Activated T-cell treated with anti-CD3 and anti-CD28 coated beads, Interleukin-2, amount 50 U/mL, for 72 hours (primary cell): ENCODE data around the gene GRAMD1B. TPM values are rescaled to one million over a fixed set of nuclear protein-coding genes. Genes with fewer than 3 reads are reported as not detected.

Experiments used
- ATAC-seq, 2 donors: fragments of 150-1000 bp; cut with Tn5 transposase; replicated peaks in 1 of 2; 2 replicates each; pipeline ENCODE4 v1.10.0; 2021; ENCODE audit warnings: moderate library complexity in 2 of 2, mild to moderate bottlenecking in 1 of 2
- DNase-seq, 2 donors: peaks; one replicate each; pipeline ENCODE4 v3.0.0; 2021 to 2022; ENCODE audit warnings: mixed read lengths in 1 of 2
- H3K27ac Mint-ChIP-seq: one replicate; pipeline ENCODE4 v1.8.0; 2022; ENCODE audit warnings: mild to moderate bottlenecking, moderate library complexity, mixed read lengths
- H3K27me3 Mint-ChIP-seq: one replicate; pipeline ENCODE4 v1.8.0; 2022; ENCODE audit warnings: low read depth, mixed read lengths
- H3K36me3 Mint-ChIP-seq, 2 donors: one replicate each; pipeline ENCODE4 v1.8.0; 2022; ENCODE audit warnings: mixed read lengths in 2 of 2, mild to moderate bottlenecking in 1 of 2; ENCODE audit not compliant: insufficient read depth in 2 of 2
- H3K4me1 Mint-ChIP-seq: one replicate; pipeline ENCODE4 v1.8.0; 2022; ENCODE audit warnings: low read depth, mixed read lengths
- H3K4me3 Mint-ChIP-seq, 2 donors: one replicate each; pipeline ENCODE4 v1.8.0; 2022; ENCODE audit warnings: mild to moderate bottlenecking in 2 of 2, mixed read lengths in 2 of 2, moderate library complexity in 2 of 2
- H3K9me3 Mint-ChIP-seq, 2 donors: one replicate each; pipeline ENCODE4 v1.8.0; 2022; ENCODE audit warnings: mixed read lengths in 2 of 2
- total RNA-seq, 2 donors: library from RNA; stranded (reverse); gene quantifications; one replicate each; pipeline ENCODE4 v1.2.3, GENCODE V29; 2022

The GRAMD1B gene
- total RNA-seq, 2 donors from 2014 or later, result 64.0 to 107 TPM

DNA sequence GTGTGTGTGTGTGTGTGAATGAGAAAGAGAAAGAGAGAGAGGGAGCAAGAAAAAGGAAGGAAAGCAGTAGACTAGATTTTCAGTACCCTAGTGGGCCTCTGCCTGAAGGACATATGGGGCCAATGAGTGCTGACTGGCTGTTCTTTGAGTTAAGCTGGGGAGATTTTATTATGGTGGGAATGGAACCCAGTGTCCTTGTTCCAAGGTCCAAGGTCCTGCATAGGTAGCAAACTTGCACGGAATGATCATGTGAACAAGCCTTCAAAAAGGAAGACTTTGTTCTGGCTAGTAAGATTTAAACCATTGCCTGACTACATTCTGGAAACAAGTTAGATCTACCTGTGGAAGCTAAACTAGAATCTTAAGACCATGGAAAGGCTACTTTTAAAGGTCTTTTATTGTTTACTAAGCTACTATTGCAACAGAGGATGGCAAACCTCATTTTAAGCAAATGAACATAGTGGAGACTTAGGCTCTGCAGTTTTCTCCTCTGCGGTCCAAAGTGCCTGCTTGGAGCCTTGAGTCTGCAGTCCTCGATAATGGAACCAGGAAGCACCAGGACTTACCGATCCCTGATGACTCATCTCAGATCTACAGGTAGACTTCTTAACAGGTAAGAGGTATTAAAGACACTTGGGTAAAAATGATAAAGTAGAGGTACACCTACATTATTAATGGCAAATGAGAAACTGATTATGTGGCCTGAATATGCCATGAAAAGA, 10.2 kb upstream of the GRAMD1B start:
- peaks cover 3% of the 10 kb centered on the region for H3K4me1 Mint-ChIP-seq
- DNase-seq, result no peak
- no peak overlapping the region for H3K4me3 Mint-ChIP-seq
- H3K27ac Mint-ChIP-seq, result no peak overlapping the region
- no peak for ATAC-seq
- H3K36me3 Mint-ChIP-seq, result peaks cover 0 to 2% of the 10 kb centered on the region in 2 donors
- H3K9me3 Mint-ChIP-seq, result no peaks in the 10 kb centered on the region
- peaks cover 35% of the 10 kb centered on the region for H3K27me3 Mint-ChIP-seq

- Mint-ChIP-seq H3K27me3 (peaks cover 36% of the 10 kb centered on the region), H3K4me3 (no peak overlapping the region), H3K4me1 (peaks cover 11% of the 10 kb centered on the region), H3K27ac (no peak overlapping the region), H3K36me3 (peaks cover 0 to 2% of the 10 kb centered on the region in 2 donors), H3K9me3 (no peaks in the 10 kb centered on the region)
- DNase-seq (no peak), ATAC-seq (no peak)
Observed at GRCh38 chr11:123421589-123421988, 8.5 kb upstream of the GRAMD1B start.

GRCh38 chr11:123425367-123425766, 4.7 kb upstream of the GRAMD1B start:
- peaks cover 37% of the 10 kb centered on the region for H3K27me3 Mint-ChIP-seq
- H3K4me1 Mint-ChIP-seq, result peaks cover 30% of the 10 kb centered on the region
- no peak overlapping the region for H3K4me3 Mint-ChIP-seq
- peaks cover 2 to 6% of the 10 kb centered on the region in 2 donors for H3K36me3 Mint-ChIP-seq
- H3K27ac Mint-ChIP-seq, result no peak overlapping the region
- H3K9me3 Mint-ChIP-seq, result no peaks in the 10 kb centered on the region
- ATAC-seq (no peak), DNase-seq (no peak)

DNA sequence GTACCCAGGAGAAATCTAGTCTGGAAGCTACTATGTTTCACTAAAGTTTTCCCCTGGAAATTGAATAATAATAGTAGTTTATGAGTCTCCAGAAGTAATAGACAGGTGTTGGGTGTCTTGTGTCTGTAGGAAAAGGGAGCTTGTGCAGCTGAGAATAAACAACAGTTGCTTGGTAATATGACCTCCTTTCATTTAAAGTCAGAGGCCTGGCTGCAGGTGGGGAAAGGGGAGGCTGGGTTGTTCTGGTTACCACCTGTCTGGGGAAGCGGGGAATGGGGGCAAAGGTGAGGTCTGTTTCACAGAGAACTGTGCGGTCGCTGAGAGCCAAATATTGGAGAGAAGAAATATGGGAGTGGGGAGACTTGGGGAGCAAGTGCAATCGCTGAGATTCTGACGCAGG, 3.3 kb upstream of the GRAMD1B start:
- DNase-seq, result no peak
- Mint-ChIP-seq H3K4me1 (peaks cover 36% of the 10 kb centered on the region), H3K27ac (no peak overlapping the region), H3K4me3 (no peak overlapping the region), H3K36me3 (peaks cover 5 to 8% of the 10 kb centered on the region in 2 donors), H3K27me3 (peaks cover 37% of the 10 kb centered on the region), H3K9me3 (no peaks in the 10 kb centered on the region)
- ATAC-seq, result no peak

DNA sequence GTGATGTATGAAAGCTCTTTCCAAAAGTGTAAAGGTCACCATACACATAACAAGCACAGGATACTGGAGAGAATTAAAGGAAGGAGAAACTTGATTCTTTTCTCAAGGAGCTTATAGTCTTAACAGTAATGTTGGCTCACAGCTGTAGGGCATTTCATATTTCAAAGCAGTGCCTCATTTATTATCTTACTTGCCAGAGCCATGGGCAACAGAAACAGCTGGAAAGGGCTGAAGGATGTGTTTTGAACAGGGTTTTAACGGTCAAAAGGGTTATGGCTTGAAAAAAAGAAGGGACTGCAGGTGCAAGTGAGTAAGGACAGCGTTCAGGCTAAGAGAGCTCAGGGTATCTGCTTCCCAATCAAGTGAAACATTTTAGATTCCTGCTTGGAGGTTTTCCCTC, 2.7 kb upstream of the GRAMD1B start:
- peaks cover 42% of the 10 kb centered on the region for H3K4me1 Mint-ChIP-seq
- H3K4me3 Mint-ChIP-seq, result no peak overlapping the region

GRCh38 chr11:123428116-123428715, 1.9 kb upstream of the GRAMD1B start:
- H3K9me3 Mint-ChIP-seq, result no peaks in the 10 kb centered on the region
- peak overlapping the region; percentile 21 for H3K27ac Mint-ChIP-seq
- peaks cover 49% of the 10 kb centered on the region for H3K4me1 Mint-ChIP-seq
- H3K4me3 Mint-ChIP-seq, result no peak overlapping the region
- peaks cover 23% of the 10 kb centered on the region for H3K27me3 Mint-ChIP-seq
- ATAC-seq (no peak), DNase-seq (no peak)
- peaks cover 9 to 10% of the 10 kb centered on the region in 2 donors for H3K36me3 Mint-ChIP-seq

More for the DNA sequence above, 2.7 kb upstream of the GRAMD1B start:
- peaks cover 7 to 8% of the 10 kb centered on the region in 2 donors for H3K36me3 Mint-ChIP-seq
- H3K9me3 Mint-ChIP-seq, result no peaks in the 10 kb centered on the region
- ATAC-seq (no peak), DNase-seq (no peak)
- H3K27me3 Mint-ChIP-seq, result peaks cover 31% of the 10 kb centered on the region
- no peak overlapping the region for H3K27ac Mint-ChIP-seq

DNA sequence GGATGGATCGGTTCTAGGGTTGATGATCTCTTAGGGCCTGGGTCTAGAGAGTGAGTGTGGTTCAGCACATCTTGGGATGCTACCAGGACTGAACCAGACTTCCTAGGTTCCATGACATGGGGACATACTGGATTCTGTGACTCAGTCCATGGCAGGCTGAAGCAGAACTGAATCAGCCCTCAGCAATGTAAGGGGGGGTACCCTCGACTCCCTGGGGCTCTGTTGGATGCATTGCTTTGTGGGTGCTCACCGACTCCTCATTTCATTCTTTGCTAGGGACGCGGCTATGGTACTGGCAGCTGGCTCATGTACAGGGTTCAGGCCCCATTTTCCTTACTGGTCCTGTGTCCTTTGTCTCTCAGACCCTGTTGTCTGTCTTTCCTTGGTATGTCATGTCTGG, 733 bp upstream of the GRAMD1B start:
- Mint-ChIP-seq H3K27me3 (peaks cover 12% of the 10 kb centered on the region), H3K9me3 (no peaks in the 10 kb centered on the region), H3K27ac (no peak overlapping the region), H3K4me1 (peaks cover 55% of the 10 kb centered on the region), H3K36me3 (peaks cover 9 to 15% of the 10 kb centered on the region in 2 donors), H3K4me3 (peak overlapping the region; percentile 92 to 95)
- no peak for ATAC-seq
- no peak for DNase-seq

DNA sequence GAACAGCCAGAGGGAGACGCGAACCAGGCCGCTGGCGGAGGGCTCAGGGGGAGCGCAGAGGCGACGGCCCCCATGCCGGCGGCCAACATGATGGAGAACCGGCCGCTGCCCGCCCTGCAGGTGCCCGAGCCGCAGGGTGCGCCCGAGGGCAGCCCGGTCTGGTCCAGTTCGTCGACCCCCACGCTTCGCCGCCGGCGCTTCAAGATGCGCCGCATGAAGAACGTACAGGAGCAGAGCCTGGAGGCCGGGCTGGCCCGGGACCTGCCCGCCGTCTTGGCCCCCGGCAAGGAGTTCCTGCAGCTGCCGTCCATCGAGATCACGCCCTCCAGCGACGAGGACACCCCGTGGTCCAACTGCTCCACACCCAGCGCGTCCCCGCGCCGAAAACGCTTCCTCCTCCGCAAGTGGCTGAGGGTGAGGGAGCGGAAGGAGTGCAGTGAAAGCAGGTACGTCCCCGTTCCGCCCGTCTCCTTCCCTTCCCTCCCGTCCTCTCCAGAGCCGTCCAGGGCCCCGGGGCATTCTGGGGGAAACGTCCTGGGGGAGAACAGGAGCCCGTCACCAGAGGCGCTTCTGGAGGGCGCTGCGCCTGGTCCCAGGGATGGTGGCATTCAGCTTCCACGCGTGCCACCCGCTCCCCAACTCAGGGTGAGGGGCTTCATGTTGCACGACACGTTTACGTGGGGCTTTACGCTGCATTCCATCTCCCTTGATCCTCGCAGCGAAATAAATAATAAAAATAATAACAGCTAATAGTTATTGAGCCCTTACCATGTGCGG, 840 bp downstream of the GRAMD1B start:
- H3K27ac Mint-ChIP-seq, result peak overlapping the region; percentile 91
- H3K27me3 Mint-ChIP-seq, result peaks cover 7% of the 10 kb centered on the region
- H3K9me3 Mint-ChIP-seq, result no peaks in the 10 kb centered on the region
- H3K4me1 Mint-ChIP-seq, result peaks cover 60% of the 10 kb centered on the region
- DNase-seq (peak; percentile 79 to 81), ATAC-seq (peak; percentile 78)
- H3K4me3 Mint-ChIP-seq, result peak overlapping the region; percentile 92 to 95
- H3K36me3 Mint-ChIP-seq, result peaks cover 12 to 15% of the 10 kb centered on the region in 2 donors

DNA sequence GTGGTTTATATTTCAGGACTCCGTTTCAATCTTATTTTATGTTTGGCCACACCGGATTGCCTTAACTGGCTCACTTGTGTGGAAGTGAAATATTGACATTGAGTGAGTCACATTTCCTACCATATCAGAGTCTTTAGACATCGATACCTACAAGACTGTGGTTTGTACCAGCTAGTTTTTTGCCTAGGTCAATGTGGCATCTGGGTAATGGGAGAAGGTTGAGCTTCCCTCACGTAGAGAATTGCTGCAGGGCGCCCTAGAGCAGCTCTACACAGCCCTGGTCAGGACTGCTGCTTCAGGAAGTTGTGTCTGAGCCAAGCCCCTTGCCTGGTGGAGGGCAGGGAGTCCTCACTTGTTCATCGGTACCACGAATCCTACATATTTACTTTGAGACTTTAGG, 1.6 kb downstream of the GRAMD1B start:
- H3K9me3 Mint-ChIP-seq, result peaks cover 0 to 2% of the 10 kb centered on the region in 2 donors
- DNase-seq, result peak; percentile 16 to 28
- H3K4me1 Mint-ChIP-seq, result peaks cover 64% of the 10 kb centered on the region
- peaks cover 17 to 20% of the 10 kb centered on the region in 2 donors for H3K36me3 Mint-ChIP-seq
- peaks cover 6% of the 10 kb centered on the region for H3K27me3 Mint-ChIP-seq
- peak; percentile 46 to 55 for ATAC-seq
- H3K4me3 Mint-ChIP-seq, result peak overlapping the region; percentile 92 to 95
- H3K27ac Mint-ChIP-seq, result peak overlapping the region; percentile 91

- peaks cover 0 to 2% of the 10 kb centered on the region in 2 donors for H3K9me3 Mint-ChIP-seq
- H3K4me3 Mint-ChIP-seq, result peak overlapping the region in 1 of 2 donors; percentile 9
- peaks cover 78% of the 10 kb centered on the region for H3K4me1 Mint-ChIP-seq
- peak; percentile 34 to 37 for DNase-seq
- ATAC-seq, result no peak
- peaks cover 24 to 30% of the 10 kb centered on the region in 2 donors for H3K36me3 Mint-ChIP-seq
- H3K27ac Mint-ChIP-seq, result no peak overlapping the region
- H3K27me3 Mint-ChIP-seq, result no peaks in the 10 kb centered on the region
Observed at GRCh38 chr11:123434262-123434661, 4.2 kb downstream of the GRAMD1B start.

GRCh38 chr11:123434911-123435310, 4.8 kb downstream of the GRAMD1B start:
- ATAC-seq, result no peak
- H3K27me3 Mint-ChIP-seq, result no peaks in the 10 kb centered on the region
- peaks cover 24 to 28% of the 10 kb centered on the region in 2 donors for H3K36me3 Mint-ChIP-seq
- H3K27ac Mint-ChIP-seq, result no peak overlapping the region
- peaks cover 78% of the 10 kb centered on the region for H3K4me1 Mint-ChIP-seq
- H3K4me3 Mint-ChIP-seq, result peak overlapping the region in 1 of 2 donors; percentile 29
- DNase-seq, result no peak
- peaks cover 0 to 2% of the 10 kb centered on the region in 2 donors for H3K9me3 Mint-ChIP-seq

DNA sequence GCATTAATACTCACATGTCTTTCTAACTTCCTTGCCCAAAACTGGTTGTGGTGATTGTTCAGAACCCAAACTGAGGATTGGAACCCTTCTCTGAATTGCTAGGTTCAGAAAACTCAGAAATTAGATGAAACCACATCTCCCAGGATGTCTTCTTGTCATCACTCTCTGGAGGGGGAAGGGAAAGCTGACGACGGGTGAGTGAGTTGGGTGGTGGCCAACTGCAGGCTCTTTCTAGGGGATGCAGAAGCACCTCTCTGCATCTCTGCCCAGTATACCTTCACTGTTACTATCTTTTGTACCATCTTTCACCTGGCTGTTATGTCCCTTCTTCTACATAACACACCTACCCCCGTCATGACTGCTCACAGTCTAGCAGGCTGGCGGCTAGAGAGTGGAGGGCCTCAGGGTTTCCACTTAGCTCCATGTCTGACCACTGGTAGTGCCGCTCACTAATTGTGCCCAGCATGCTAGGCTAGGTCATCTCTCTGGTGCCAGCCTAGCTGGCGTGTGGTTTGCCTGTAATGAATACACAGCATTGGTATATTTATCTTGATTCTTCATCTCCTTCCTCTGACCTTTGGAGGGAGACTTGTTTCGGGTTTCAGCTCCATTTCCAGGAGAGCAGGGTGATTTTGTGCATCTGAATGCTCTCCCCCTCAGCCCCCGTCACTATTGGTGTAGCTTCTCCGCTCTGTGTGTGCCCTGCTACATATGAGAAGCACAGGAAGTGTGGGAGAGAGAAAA, 7.3 kb downstream of the GRAMD1B start:
- Mint-ChIP-seq H3K4me1 (peaks cover 74% of the 10 kb centered on the region), H3K4me3 (peak overlapping the region; percentile 25 to 39), H3K36me3 (peaks cover 24 to 31% of the 10 kb centered on the region in 2 donors), H3K9me3 (peaks cover 2% of the 10 kb centered on the region in 2 donors), H3K27me3 (no peaks in the 10 kb centered on the region), H3K27ac (peak overlapping the region; percentile 6)
- ATAC-seq (peak; percentile 51 to 68), DNase-seq (peak in 1 of 2 donors; percentile 27)
